Dendritic cell treated with granulocyte-macrophage colony-stimulating factor and Interleukin-4, amounts not matched to agents 40 ng/mL and 50 ng/mL, for 4 days (primary cell): ENCODE data around the gene SYT13.

Source experiments
- H3K27ac Mint-ChIP-seq: one replicate; pipeline ENCODE4 v1.8.0; 2022; ENCODE audit warnings: mild to moderate bottlenecking, mixed read lengths
- H3K27me3 Mint-ChIP-seq: one replicate; pipeline ENCODE4 v1.8.0; 2022; ENCODE audit warnings: mild to moderate bottlenecking, mixed read lengths
- H3K36me3 Mint-ChIP-seq: one replicate; pipeline ENCODE4 v1.8.0; 2022; ENCODE audit warnings: low read depth, mixed read lengths
- H3K4me1 Mint-ChIP-seq: one replicate; pipeline ENCODE4 v1.8.0; 2022; ENCODE audit warnings: low read depth, mixed read lengths
- H3K4me3 Mint-ChIP-seq: one replicate; pipeline ENCODE4 v1.8.0; 2022; ENCODE audit warnings: mild to moderate bottlenecking, moderate library complexity, mixed read lengths
- H3K9me3 Mint-ChIP-seq: one replicate; pipeline ENCODE4 v1.8.0; 2022; ENCODE audit warnings: mixed read lengths
- intact Hi-C: fragments of 100-400 bp; cut with micrococcal nuclease; formaldehyde crosslinking; loops from one replicate; pipeline ENCODE4 v1.15.0; 2022

Gene SYT13

DNA sequence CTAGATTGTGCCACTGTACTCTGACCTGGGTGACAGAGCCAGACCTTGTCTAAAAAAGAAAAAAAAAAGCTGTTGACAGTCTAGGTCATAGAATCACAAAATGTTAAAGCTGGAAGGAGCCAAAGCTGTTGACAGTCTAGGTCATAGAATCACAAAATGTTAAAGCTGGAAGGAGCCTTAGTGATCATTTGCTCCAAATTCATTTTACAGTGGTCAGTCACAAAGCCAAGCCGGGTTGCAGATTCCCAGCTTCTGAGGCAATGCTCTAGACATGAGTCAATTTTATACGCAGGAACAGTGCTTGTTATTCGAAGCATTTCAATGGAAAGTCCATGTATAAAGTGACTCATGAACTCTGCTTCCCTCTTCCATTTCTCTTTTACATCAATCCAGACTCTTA is 47.4 kb downstream of the SYT13 start:
- H3K4me3 Mint-ChIP-seq = no peak overlapping the region
- no peaks in the 10 kb centered on the region for H3K36me3 Mint-ChIP-seq
- no peak overlapping the region for H3K27ac Mint-ChIP-seq
- intact Hi-C loops = no loop called here
- peaks cover 4% of the 10 kb centered on the region for H3K27me3 Mint-ChIP-seq
- H3K9me3 Mint-ChIP-seq = no peaks in the 10 kb centered on the region
- H3K4me1 Mint-ChIP-seq = peaks cover 5% of the 10 kb centered on the region

DNA sequence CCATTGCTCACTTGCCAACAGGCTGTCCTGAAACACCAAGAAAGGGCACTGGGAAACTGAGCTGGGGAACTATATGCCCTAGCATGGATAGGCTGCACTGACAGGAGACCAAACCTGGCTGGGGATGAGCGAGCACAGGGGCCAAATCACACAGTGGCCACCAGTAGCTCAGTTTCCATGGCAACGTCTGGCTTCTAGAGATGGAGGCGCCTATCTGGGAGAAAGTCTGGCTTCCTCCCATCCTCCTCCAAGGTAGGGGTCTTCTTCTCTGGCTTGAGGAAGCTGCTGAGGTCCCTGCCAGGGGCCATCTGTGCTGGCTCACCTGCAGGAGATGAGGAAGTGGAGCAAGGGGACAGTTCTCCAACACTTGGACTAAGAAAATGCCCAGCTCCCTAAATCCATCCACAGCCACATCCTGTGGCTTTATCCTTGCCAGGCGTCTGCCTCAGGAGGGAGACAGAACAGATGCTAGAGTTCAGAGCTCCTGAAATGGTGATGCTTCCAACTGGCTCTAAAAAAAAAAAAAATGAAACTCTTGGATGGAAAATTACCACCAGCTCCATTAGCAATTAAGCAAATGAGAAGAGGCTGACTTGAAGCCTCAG is 48.3 kb downstream of the SYT13 start:
- Mint-ChIP-seq H3K9me3 (no peaks in the 10 kb centered on the region), H3K36me3 (no peaks in the 10 kb centered on the region), H3K4me3 (no peak overlapping the region), H3K27ac (no peak overlapping the region), H3K27me3 (peaks cover 4% of the 10 kb centered on the region), H3K4me1 (peaks cover 5% of the 10 kb centered on the region)
- intact Hi-C loops = no loop called here

DNA sequence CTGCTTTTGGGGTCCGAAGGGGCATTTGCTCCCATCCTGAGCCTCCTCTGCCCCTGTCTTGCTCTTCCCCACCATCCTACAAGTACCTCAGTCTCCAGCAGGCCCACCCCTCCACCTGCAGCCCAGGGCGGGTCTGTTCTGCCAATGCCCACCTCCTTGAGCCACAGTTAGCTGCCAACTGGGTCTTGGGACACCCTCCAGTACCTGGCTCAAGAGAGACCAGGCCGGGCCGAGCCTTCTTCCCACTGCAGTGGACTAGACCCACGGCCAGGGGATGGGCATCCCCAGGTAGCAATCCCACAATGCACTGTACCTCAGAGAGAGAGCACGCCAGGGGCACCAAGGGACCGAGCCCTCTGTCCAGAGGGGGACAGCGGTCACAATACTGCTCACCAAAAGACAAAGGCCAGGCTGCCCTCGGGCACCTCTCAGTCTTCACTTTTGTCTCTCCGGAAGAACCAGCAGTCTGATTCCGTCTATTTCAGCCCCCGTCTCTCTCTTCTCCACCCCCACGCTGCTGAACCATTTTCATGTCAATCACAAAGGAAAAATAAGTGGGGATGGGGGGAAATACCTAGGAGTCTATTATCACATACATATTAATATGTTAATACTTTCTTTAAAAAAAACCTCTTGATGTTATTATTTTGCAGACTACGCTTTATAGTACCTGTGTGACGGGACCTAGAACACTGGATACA is 51.7 kb downstream of the SYT13 start:
- H3K27me3 Mint-ChIP-seq = peaks cover 4% of the 10 kb centered on the region
- H3K4me3 Mint-ChIP-seq = no peak overlapping the region
- no peaks in the 10 kb centered on the region for H3K36me3 Mint-ChIP-seq
- intact Hi-C loops = no loop called here
- no peak overlapping the region for H3K27ac Mint-ChIP-seq
- H3K9me3 Mint-ChIP-seq = no peaks in the 10 kb centered on the region
- H3K4me1 Mint-ChIP-seq = peaks cover 5% of the 10 kb centered on the region

DNA sequence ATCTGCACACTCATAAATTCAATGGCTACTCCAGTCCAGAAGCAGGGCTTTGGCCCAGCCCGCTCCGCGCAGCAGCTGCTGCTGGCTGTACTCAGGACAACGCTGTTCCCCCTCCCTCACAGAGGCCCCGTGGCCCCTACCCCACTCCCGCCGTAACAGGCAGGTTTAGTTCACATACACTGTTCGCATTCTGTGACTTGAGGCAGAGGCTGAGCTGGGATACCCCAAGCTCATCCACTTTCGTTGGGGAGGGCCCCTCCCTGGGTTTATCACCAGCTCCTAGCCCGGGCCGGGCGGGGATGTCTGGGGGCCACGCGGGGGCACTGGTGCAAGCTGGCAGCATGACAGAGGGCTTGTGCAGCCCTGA is 52.4 kb downstream of the SYT13 start:
- Mint-ChIP-seq H3K4me3 (no peak overlapping the region), H3K36me3 (no peaks in the 10 kb centered on the region), H3K9me3 (no peaks in the 10 kb centered on the region), H3K27me3 (peaks cover 4% of the 10 kb centered on the region), H3K4me1 (peaks cover 5% of the 10 kb centered on the region), H3K27ac (no peak overlapping the region)
- intact Hi-C loops = no loop called here

DNA sequence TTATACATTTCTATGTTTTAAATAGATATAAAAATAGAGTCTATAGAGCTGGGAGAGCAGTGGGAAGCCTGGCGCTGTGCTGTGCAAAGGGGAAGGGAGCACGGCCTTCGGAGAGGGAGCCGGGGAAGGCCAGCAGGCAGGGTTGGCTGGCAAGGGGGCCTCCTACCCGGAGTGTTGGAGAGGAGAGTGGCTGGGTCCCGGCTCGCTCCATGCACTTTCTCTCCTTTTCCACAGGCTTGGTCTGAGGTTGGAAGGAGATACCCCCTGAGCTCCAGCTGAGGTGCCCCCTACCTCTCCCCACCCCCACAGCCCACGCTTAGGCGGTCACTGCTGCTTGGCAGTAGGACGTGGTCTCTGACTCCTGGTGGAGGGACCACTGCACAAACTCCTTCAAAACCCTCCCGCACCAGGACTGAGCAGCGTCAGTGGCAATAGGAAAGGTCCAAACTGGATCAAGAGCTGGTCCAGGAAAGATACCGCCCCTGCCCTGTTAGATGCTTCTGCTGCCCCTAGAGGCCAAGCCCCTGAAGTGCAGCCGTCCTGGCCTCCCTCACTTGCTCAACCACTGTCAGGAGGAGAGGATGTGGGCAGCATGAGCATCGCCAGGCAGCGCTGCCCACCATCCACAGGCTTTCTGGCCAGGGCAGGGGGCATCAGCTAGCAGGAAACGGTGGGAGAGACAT is 52.9 kb downstream of the SYT13 start:
- H3K27ac Mint-ChIP-seq = no peak overlapping the region
- H3K4me3 Mint-ChIP-seq = no peak overlapping the region
- no peaks in the 10 kb centered on the region for H3K36me3 Mint-ChIP-seq
- H3K27me3 Mint-ChIP-seq = peaks cover 4% of the 10 kb centered on the region
- peaks cover 5% of the 10 kb centered on the region for H3K4me1 Mint-ChIP-seq
- no peaks in the 10 kb centered on the region for H3K9me3 Mint-ChIP-seq
- intact Hi-C loops = no loop called here

DNA sequence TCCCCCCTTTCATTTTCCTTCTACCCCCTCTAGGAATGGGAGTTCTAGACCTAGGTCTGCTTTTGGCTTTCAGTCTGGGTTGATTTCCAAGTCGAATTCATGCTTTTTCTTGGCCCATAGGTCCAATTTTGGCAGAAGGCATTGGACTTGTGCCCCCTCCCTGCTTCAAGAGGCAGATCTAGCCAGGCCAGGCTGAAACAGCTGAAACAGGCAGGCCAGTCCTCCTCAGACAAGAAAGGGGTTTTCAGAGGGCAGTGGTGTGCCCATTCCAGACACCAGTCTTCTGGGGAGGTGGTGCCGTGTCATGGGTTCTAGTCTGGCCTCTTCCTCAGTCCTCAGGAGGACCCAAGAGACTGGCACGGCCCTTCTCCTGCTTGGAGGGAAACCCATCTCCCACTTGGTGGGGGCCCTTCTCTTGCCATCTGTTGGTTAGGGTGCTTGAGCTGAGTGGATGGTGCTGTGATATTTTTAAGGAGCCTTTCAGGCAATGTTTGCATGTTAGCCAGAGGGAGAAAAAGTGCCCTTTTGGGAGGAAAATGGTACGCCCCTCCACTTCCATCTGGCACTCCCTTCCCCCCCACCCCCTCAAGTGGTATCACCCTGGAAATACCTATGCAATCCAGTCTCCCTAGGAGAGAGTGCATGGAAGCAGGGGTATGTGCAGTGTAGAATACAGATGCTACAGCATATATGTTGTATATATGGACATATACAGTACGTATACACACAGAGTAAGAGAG is 53.6 kb downstream of the SYT13 start:
- H3K4me3 Mint-ChIP-seq = no peak overlapping the region
- peaks cover 4% of the 10 kb centered on the region for H3K27me3 Mint-ChIP-seq
- no peak overlapping the region for H3K27ac Mint-ChIP-seq
- H3K4me1 Mint-ChIP-seq = peaks cover 5% of the 10 kb centered on the region
- H3K36me3 Mint-ChIP-seq = no peaks in the 10 kb centered on the region
- H3K9me3 Mint-ChIP-seq = no peaks in the 10 kb centered on the region
- intact Hi-C loops = no loop called here

DNA sequence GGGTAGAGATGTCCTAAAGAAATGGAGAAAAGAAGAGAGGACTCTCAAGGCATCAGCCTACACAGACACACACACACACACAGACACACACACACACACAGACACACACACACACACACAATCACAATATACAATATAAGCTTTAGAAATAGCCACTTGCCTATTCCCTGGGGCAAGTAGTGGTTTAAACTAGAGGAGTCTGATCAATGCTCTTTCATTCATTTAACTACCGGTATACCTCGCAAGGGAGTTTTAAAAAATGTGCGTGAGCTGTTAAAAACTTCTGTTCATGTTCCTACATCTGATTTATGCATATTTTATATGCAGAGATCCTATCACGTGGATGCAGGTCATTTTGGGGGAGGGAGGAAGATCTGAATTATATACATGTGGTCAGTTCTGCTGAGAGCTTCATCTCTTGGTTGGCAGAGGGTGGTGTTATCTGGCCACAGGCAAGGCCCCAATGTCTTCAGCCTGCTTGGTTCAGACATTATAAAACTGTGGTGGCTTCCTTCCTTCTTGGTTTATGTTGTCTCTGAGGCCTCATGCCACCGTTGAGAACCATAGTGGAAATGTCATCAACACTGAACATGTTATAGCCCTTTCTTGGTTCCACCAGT is 56.6 kb downstream of the SYT13 start:
- Mint-ChIP-seq H3K9me3 (no peaks in the 10 kb centered on the region), H3K27ac (no peak overlapping the region), H3K4me1 (no peaks in the 10 kb centered on the region), H3K4me3 (no peak overlapping the region), H3K36me3 (peaks cover 16% of the 10 kb centered on the region), H3K27me3 (no peaks in the 10 kb centered on the region)
- intact Hi-C loops = no loop called here

DNA sequence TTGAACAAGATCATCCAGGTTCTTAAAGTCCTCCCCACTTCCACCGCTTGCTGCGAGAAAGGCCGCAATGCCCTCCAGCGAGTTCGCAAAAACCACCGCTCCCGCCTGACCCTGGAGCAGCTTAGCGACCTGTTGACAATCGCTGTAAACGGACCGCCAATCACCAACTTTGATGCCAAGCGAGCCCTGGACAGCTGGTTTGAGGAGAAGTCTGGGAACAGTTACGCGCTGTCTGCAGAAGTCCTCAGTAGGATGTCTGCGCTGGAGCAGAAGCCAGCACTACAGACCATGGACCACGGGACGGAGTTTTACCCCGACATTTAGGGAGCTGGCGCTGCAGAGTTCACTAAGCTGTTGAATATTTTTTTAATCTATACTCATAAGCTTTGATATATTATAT is 58.3 kb downstream of the SYT13 start:
- no peak overlapping the region for H3K4me3 Mint-ChIP-seq
- intact Hi-C loops = no loop called here
- H3K4me1 Mint-ChIP-seq = no peaks in the 10 kb centered on the region
- no peaks in the 10 kb centered on the region for H3K9me3 Mint-ChIP-seq
- H3K27me3 Mint-ChIP-seq = no peaks in the 10 kb centered on the region
- peaks cover 16% of the 10 kb centered on the region for H3K36me3 Mint-ChIP-seq
- no peak overlapping the region for H3K27ac Mint-ChIP-seq

DNA sequence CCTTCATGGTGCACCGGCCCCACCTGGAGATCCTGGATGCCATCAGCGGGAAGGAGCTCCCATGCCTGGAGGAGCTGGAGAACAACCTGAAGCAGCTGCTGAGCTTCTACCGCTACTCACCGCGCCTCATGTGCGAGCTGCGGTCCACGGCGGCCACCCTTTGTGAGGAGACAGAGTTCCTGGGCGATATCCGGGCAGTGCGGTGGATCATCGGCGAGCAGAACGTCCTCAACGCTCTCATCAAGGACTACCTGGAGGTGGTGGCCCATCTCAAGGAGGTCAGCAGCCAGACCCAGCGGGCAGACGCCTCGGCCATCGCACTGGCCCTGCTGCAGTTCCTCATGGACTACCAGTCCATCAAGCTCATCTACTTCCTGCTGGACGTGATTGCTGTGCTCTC is 59.2 kb downstream of the SYT13 start:
- intact Hi-C loops = no loop called here
- no peaks in the 10 kb centered on the region for H3K27me3 Mint-ChIP-seq
- no peaks in the 10 kb centered on the region for H3K9me3 Mint-ChIP-seq
- no peak overlapping the region for H3K27ac Mint-ChIP-seq
- no peak overlapping the region for H3K4me3 Mint-ChIP-seq
- H3K36me3 Mint-ChIP-seq = peaks cover 16% of the 10 kb centered on the region
- no peaks in the 10 kb centered on the region for H3K4me1 Mint-ChIP-seq

DNA sequence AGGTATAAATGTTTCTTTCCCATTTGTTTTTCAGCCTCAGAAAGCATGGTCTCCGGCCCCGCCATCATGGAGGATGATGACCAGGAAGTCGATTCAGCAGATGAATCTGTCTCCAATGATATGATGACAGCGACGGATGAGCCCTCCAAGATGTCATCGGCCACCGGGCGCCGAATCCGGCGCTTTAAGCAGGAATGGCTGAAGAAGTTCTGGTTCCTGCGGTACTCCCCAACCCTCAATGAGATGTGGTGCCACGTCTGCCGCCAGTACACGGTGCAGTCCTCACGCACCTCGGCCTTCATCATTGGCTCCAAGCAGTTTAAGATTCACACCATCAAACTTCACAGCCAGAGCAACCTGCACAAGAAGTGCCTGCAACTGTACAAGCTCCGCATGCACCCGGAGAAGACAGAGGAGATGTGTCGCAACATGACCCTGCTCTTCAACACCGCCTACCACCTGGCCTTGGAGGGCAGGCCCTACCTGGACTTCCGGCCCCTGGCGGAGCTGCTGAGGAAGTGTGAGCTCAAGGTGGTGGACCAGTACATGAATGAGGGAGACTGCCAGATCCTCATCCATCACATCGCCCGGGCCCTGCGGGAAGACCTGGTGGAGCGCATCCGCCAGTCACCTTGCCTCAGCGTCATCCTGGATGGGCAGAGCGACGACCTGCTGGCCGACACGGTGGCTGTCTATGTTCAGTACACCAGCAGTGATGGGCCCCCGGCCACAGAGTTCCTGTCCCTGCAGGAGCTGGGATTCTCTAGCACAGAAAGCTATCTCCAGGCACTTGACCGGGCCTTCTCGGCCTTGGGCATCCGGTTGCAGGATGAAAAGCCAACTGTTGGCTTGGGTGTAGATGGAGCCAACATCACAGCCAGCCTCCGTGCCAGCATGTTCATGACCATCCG is 59.9 kb downstream of the SYT13 start:
- no peaks in the 10 kb centered on the region for H3K27me3 Mint-ChIP-seq
- no peak overlapping the region for H3K4me3 Mint-ChIP-seq
- no peak overlapping the region for H3K27ac Mint-ChIP-seq
- intact Hi-C loops = no loop called here
- H3K4me1 Mint-ChIP-seq = no peaks in the 10 kb centered on the region
- peaks cover 16% of the 10 kb centered on the region for H3K36me3 Mint-ChIP-seq
- H3K9me3 Mint-ChIP-seq = no peaks in the 10 kb centered on the region

DNA sequence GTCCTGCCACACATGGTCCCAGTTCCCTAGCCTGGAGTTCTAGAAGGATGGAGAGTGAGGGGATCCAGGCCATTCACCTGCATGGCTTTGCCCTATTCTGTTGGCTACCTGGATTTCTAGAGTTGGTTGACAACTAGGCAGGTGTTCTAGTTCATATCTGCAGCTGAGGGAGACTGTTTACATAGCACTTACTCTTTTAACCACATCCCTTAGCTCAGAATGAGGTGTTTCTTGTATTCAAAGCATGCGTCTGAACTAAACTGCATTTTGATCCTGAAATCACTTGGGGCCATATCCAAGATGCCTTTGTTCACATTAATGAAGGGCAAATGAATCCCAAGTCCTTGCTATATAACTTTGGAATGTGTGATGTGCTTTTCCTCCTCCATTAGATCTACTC is 60.9 kb downstream of the SYT13 start:
- Mint-ChIP-seq H3K27ac (no peak overlapping the region), H3K9me3 (no peaks in the 10 kb centered on the region), H3K4me1 (no peaks in the 10 kb centered on the region), H3K36me3 (peaks cover 16% of the 10 kb centered on the region), H3K4me3 (no peak overlapping the region), H3K27me3 (no peaks in the 10 kb centered on the region)
- intact Hi-C loops = no loop called here

DNA sequence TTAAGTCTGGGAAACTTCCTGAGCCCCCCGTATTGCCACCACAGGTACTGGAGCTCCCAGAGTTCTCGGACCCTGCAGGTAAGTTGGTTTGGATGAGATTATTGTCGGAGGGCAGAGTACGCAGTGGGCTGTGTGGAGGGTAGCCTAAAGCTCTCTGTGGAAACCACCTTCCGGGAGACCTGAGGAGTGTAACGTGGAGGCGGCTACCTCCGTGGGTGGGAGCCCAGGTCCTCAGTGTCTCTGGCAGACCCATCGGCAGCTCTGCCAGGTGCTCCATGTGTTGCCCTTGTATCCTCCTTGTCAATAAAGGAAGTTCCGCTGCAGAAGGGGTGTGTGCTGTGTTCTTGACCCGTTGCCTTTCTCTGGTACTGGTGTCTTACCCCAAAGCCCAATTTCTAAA is 61.4 kb downstream of the SYT13 start:
- intact Hi-C loops = no loop called here
- Mint-ChIP-seq H3K27ac (no peak overlapping the region), H3K27me3 (no peaks in the 10 kb centered on the region), H3K36me3 (peaks cover 16% of the 10 kb centered on the region), H3K4me1 (no peaks in the 10 kb centered on the region), H3K4me3 (no peak overlapping the region), H3K9me3 (no peaks in the 10 kb centered on the region)

DNA sequence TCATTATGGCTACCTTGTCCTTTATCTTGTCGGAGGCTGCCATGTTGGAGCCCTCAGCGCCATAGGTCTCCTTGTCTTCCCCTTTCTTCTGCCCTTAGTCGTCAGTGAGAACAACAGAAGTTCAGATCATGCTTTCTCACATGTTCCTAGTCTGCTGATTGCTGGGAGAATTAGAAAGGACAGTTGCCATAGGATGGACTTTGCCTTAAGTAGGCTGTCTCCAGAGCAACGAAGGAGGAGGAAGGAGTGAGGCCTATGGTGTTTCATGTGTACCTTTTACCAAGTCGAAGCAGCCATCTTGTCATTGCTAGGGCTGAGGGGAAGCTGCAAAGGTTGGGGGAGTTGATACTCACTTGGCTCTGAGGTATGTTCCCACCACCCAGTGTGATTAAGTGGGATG is 62.6 kb downstream of the SYT13 start:
- Mint-ChIP-seq H3K27ac (no peak overlapping the region), H3K4me1 (no peaks in the 10 kb centered on the region), H3K27me3 (no peaks in the 10 kb centered on the region), H3K36me3 (peaks cover 16% of the 10 kb centered on the region), H3K9me3 (no peaks in the 10 kb centered on the region), H3K4me3 (no peak overlapping the region)
- intact Hi-C loops = no loop called here
